ENCODE data around the gene PRKG1.

Gene PRKG1

GRCh38 chr10:51602326-51602725, 528.0 kb downstream of the PRKG1 start:
- no peak overlapping the region for H3K4me3 ChIP-seq (ENCODE audit: low read depth, low read length)
- no peak for TF ChIP-seq CTCF (IDR thresholded peaks at IDR 0.05; ENCODE audit: low read depth, low read length)

DNA sequence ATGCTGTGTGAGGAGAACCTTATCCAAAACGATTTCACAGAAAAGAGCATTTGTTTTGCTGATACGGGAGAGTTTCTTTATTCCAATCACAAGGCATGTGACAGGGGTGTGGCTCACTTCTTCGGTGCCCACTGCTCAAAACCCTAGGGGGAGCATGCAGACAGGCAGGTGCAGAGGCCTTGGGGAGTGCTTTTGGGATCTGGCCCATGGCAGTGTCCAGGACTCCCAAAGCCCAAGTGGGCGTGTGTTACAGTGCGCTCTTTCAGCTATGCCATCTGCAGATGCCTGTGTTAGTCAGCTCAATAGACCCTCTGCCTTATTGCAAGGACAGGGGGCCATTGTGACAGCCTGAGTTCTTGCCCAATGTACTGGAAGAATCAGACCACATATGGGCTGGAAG, 530.3 kb downstream of the PRKG1 start:
- no peak for TF ChIP-seq CTCF (IDR thresholded peaks at IDR 0.05; ENCODE audit: low read depth, low read length)
- no peak overlapping the region for H3K4me3 ChIP-seq (ENCODE audit: low read depth, low read length)

- TF ChIP-seq CTCF (IDR thresholded peaks at IDR 0.05; ENCODE audit: low read depth, low read length), result no peak
- H3K4me3 ChIP-seq (ENCODE audit: low read depth, low read length), result no peak overlapping the region
Observed at GRCh38 chr10:51606825-51607462, 532.7 kb downstream of the PRKG1 start.

DNA sequence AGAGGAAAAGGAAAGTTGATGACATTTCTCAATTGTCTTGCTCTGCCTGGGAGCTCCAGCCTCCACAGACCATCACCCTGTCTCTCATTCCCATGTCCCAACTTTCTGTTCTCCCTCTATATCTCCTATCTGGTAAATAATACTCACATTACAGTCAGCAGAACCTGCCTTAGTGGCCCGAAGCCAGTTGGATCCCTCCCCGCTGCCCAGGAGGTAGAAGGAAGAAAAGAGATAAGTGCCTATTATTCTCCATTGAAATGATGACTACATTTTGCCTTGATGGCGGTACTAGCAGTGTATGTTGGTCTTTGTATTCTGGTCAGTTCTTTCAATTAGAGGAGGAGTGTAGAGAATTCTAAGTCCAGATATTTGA, 533.2 kb downstream of the PRKG1 start:
- TF ChIP-seq CTCF (IDR thresholded peaks at IDR 0.05; ENCODE audit: low read depth, low read length), result no peak
- H3K4me3 ChIP-seq (ENCODE audit: low read depth, low read length), result no peak overlapping the region

DNA sequence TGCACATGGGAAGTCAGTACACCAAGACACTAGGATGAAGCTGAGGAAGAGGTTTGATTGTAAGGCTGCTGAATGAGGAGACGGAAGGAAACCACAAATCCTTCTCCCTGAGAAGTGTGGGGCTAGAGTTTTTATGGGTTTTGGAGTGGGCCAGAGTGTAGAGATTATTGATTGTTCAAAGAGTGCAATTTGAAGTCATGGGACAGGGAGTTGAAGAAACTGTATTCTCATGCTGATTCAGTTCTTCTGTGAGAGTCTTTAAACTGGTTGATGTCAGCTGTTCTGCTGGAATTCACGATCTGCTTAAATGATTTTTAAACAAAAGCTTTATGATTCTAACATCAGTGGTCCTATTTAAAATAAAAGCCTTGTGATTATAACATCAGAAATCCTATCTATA, 533.9 kb downstream of the PRKG1 start:
- H3K4me3 ChIP-seq (ENCODE audit: low read depth, low read length), result no peak overlapping the region
- TF ChIP-seq CTCF (IDR thresholded peaks at IDR 0.05; ENCODE audit: low read depth, low read length), result no peak

DNA sequence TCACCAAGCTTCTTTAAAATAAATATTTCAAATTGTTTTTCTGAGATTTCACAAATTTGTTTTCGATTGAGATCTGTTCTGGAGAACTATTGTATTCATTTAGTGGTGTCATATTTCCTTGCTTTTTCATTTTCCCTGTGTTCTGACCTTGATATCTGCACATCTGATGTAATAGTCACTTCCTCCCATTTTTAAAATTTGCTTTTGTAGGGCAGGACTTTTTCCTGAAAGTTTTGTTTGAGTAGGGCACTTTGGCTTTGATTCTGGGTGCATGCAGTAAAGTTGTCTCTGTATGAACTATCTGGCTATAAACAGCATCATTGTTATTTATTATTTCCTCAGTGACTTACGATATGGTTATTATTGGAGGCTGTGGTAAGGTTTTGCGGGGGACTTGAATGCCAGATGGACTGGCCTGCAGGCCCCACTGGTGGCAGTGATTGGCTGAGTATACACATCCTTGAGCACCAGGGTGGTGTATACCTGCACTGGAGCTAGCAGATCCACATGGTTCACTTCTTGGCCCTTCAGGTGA, 541.5 kb downstream of the PRKG1 start:
- H3K4me3 ChIP-seq (ENCODE audit: low read depth, low read length), result no peak overlapping the region
- no peak for TF ChIP-seq CTCF (IDR thresholded peaks at IDR 0.05; ENCODE audit: low read depth, low read length)

DNA sequence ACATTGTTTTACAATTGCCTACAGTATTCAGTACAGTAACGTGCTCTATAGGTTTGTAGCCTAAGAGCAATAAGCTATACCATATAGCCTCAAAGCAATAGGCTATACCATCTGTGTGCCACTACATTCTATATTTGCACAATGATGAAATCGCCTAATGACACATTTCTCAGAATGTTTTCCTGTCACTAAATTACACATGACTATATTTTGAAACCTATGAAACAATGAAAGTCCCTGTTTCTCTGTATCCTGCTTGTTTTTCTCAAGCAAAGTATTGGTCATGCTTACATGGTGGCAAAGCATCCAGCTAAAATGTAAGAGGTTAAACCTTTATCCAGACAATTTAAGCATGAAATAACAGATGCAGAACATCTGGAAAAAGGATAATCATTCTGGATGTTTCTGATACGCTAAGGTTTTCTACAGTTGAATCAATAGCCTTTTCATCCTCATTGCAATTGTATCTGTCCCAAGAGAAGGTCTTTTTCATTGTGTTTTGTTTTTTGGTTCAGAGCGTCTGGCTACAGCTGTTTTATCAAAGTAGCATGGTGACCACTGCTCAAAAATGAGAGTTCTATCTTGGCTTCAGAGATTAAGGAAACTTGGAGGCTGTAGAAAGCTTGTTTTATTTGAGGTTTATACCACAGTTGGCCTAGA, 543.4 kb downstream of the PRKG1 start:
- no peak for TF ChIP-seq CTCF (IDR thresholded peaks at IDR 0.05; ENCODE audit: low read depth, low read length)
- H3K4me3 ChIP-seq (ENCODE audit: low read depth, low read length), result no peak overlapping the region
